ENCODE results near the gene FAHD2B. TPM values are rescaled to one million over a fixed set of nuclear protein-coding genes. Genes with fewer than 3 reads are reported as not detected.
"Not testable (repeated sequence)": the region's sequence is repeated elsewhere in the genome, so short reads cannot be mapped to it uniquely, and the experiment has no call there.

FAHD2B gene
- total and polyA plus RNA-seq, 2 of the 13 experiments (the other 11 are each of a cell fraction or from before 2014, with no cell fraction given): 6.4 to 6.7 TPM

DNA sequence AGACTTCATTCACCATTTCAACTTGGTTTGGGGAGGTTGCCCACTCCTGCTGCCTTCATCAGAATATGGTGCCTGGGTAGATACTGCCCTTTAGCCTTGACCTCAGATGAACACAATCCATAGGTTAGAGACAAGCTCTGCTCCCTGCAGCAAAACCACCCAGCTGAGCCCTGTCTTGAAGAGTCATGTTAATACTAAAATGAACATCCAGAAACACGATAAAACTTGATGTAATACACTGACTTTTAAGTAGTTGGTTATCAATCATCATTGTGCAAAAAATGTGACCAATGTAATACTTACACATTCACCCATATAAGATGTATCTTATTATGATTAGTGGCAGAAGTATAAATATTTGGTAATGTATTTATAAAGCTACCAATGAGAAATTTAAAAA, 32.7 kb downstream of the FAHD2B start:
- H3K4me2 ChIP-seq (ENCODE audit: low read depth, low read length); DNase-seq (ENCODE audit: low spot score); H4K20me1 ChIP-seq (ENCODE audit: insufficient read depth, low read length); H3K9me3 ChIP-seq (ENCODE audit: low read length); H2AFZ ChIP-seq (ENCODE audit: low read length); H3K9ac ChIP-seq (ENCODE audit: insufficient read depth, low read depth, low read length); intact Hi-C loops (cut with micrococcal nuclease; ENCODE audit: unreplicated experiment); FAIRE-seq; H3K79me2 ChIP-seq (ENCODE audit: insufficient read depth, low read length); in situ Hi-C loops (cut with HindIII; ENCODE audit: extremely low pct_ligation_motif_present, low pct_unique_long_range_greater_than_20kb); POLR2A ChIA-PET; H3K4me1 ChIP-seq (ENCODE audit: insufficient read depth, low read length); H3K27me3 ChIP-seq (ENCODE audit: control insufficient read depth in 1 of 2, insufficient read depth in 2 of 2, low read length in 2 of 2); H3K36me3 ChIP-seq (replicated peaks in 1 of 2; ENCODE audit: control insufficient read depth in 1 of 2, insufficient read depth in 2 of 2, low read length in 2 of 2); H3K27ac ChIP-seq (ENCODE audit: extremely low read length, insufficient read depth, low read length); BruUV-seq (replicated peaks); CTCF ChIA-PET (ENCODE audit: low intra/inter-chr PET ratio, low total read pairs); ATAC-seq; H3K4me3 ChIP-seq (replicated peaks in 1 of 3; ENCODE audit: insufficient read depth in 1 of 3, low read depth in 2 of 3, low read length in 3 of 3): not testable (repeated sequence)
- WGBS (ENCODE audit: low lambda C conversion rate): 3% methylated on average over 1 of the region's 1 CpG
- peak; percentile 79 for TF ChIP-seq ZNF331 (CRISPR knock-in tag; IDR thresholded peaks at IDR 0.05)

DNA sequence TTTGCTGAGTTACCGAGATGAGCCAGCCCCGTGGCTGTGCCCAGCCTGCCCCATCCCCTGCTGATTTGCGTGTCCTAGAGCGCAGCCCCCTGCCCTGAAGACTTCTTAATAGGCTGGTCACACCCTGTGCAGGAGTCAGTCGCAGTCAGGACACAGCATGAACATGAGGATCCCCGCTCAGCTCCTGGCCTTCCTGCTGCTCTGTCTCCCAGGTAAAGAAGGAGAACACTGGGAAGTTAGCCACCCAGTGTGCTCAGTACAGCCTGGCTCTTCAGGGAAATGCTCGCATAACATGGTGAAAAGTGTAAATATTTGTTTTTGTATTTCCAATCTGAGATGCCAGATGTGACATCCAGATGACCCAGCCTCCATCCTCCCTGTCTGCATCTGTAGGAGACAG, 34.9 kb downstream of the FAHD2B start:
- H3K36me3 ChIP-seq (replicated peaks in 1 of 2; ENCODE audit: control insufficient read depth in 1 of 2, insufficient read depth in 2 of 2, low read length in 2 of 2); H3K4me2 ChIP-seq (ENCODE audit: low read depth, low read length); H3K9ac ChIP-seq (ENCODE audit: insufficient read depth, low read depth, low read length); H3K9me3 ChIP-seq (ENCODE audit: low read length); ATAC-seq; H3K4me1 ChIP-seq (ENCODE audit: insufficient read depth, low read length); in situ Hi-C loops (cut with HindIII; ENCODE audit: extremely low pct_ligation_motif_present, low pct_unique_long_range_greater_than_20kb); H2AFZ ChIP-seq (ENCODE audit: low read length); H3K4me3 ChIP-seq (replicated peaks in 1 of 3; ENCODE audit: insufficient read depth in 1 of 3, low read depth in 2 of 3, low read length in 3 of 3); H3K79me2 ChIP-seq (ENCODE audit: insufficient read depth, low read length); H4K20me1 ChIP-seq (ENCODE audit: insufficient read depth, low read length); BruUV-seq (replicated peaks); H3K27ac ChIP-seq (ENCODE audit: extremely low read length, insufficient read depth, low read length); FAIRE-seq; DNase-seq (ENCODE audit: low spot score); POLR2A ChIA-PET; CTCF ChIA-PET (ENCODE audit: low intra/inter-chr PET ratio, low total read pairs); H3K27me3 ChIP-seq (ENCODE audit: control insufficient read depth in 1 of 2, insufficient read depth in 2 of 2, low read length in 2 of 2); intact Hi-C loops (cut with micrococcal nuclease; ENCODE audit: unreplicated experiment): not testable (repeated sequence)
- WGBS (ENCODE audit: low lambda C conversion rate): 0% methylated on average over 6 of the region's 7 CpGs

- H2AFZ ChIP-seq (ENCODE audit: low read length); FAIRE-seq; BruUV-seq (replicated peaks); H3K4me2 ChIP-seq (ENCODE audit: low read depth, low read length); intact Hi-C loops (cut with micrococcal nuclease; ENCODE audit: unreplicated experiment); H4K20me1 ChIP-seq (ENCODE audit: insufficient read depth, low read length); H3K4me3 ChIP-seq (replicated peaks in 1 of 3; ENCODE audit: insufficient read depth in 1 of 3, low read depth in 2 of 3, low read length in 3 of 3); H3K79me2 ChIP-seq (ENCODE audit: insufficient read depth, low read length); CTCF ChIA-PET (ENCODE audit: low intra/inter-chr PET ratio, low total read pairs); H3K4me1 ChIP-seq (ENCODE audit: insufficient read depth, low read length); in situ Hi-C loops (cut with HindIII; ENCODE audit: extremely low pct_ligation_motif_present, low pct_unique_long_range_greater_than_20kb); H3K27ac ChIP-seq (ENCODE audit: extremely low read length, insufficient read depth, low read length); H3K9me3 ChIP-seq (ENCODE audit: low read length); H3K9ac ChIP-seq (ENCODE audit: insufficient read depth, low read depth, low read length); H3K36me3 ChIP-seq (replicated peaks in 1 of 2; ENCODE audit: control insufficient read depth in 1 of 2, insufficient read depth in 2 of 2, low read length in 2 of 2); POLR2A ChIA-PET; DNase-seq (ENCODE audit: low spot score): not testable (repeated sequence)
- ATAC-seq: peak; percentile 54; the same call in 2 of the 3 replicates
- 11% methylated on average over 3 of the region's 3 CpGs for WGBS (ENCODE audit: low lambda C conversion rate)
- H3K27me3 ChIP-seq (ENCODE audit: control insufficient read depth in 1 of 2, insufficient read depth in 2 of 2, low read length in 2 of 2): peaks cover 1 to 12% of the 10 kb centered on the region in 2 experiments; a peak in 3 of 5 replicates
Observed at GRCh38 chr2:97056150-97056549, 38.5 kb downstream of the FAHD2B start.

- H3K4me3 ChIP-seq (replicated peaks in 1 of 3; ENCODE audit: insufficient read depth in 1 of 3, low read depth in 2 of 3, low read length in 3 of 3); POLR2A ChIA-PET; DNase-seq (ENCODE audit: low spot score); H3K27ac ChIP-seq (ENCODE audit: extremely low read length, insufficient read depth, low read length); H3K4me2 ChIP-seq (ENCODE audit: low read depth, low read length); H3K27me3 ChIP-seq (ENCODE audit: control insufficient read depth in 1 of 2, insufficient read depth in 2 of 2, low read length in 2 of 2); intact Hi-C loops (cut with micrococcal nuclease; ENCODE audit: unreplicated experiment); H2AFZ ChIP-seq (ENCODE audit: low read length); H3K9ac ChIP-seq (ENCODE audit: insufficient read depth, low read depth, low read length); ATAC-seq; H3K79me2 ChIP-seq (ENCODE audit: insufficient read depth, low read length); FAIRE-seq; BruUV-seq (replicated peaks); H3K9me3 ChIP-seq (ENCODE audit: low read length); H4K20me1 ChIP-seq (ENCODE audit: insufficient read depth, low read length); H3K36me3 ChIP-seq (replicated peaks in 1 of 2; ENCODE audit: control insufficient read depth in 1 of 2, insufficient read depth in 2 of 2, low read length in 2 of 2); in situ Hi-C loops (cut with HindIII; ENCODE audit: extremely low pct_ligation_motif_present, low pct_unique_long_range_greater_than_20kb); CTCF ChIA-PET (ENCODE audit: low intra/inter-chr PET ratio, low total read pairs); H3K4me1 ChIP-seq (ENCODE audit: insufficient read depth, low read length): not testable (repeated sequence)
- 0% methylated on average over 2 of the region's 2 CpGs for WGBS (ENCODE audit: low lambda C conversion rate)
Observed at GRCh38 chr2:97050032-97050431, 44.6 kb downstream of the FAHD2B start.

Data from HepG2 (cell line).